ENCODE data around the gene RMC1.

The RMC1 gene

DNA sequence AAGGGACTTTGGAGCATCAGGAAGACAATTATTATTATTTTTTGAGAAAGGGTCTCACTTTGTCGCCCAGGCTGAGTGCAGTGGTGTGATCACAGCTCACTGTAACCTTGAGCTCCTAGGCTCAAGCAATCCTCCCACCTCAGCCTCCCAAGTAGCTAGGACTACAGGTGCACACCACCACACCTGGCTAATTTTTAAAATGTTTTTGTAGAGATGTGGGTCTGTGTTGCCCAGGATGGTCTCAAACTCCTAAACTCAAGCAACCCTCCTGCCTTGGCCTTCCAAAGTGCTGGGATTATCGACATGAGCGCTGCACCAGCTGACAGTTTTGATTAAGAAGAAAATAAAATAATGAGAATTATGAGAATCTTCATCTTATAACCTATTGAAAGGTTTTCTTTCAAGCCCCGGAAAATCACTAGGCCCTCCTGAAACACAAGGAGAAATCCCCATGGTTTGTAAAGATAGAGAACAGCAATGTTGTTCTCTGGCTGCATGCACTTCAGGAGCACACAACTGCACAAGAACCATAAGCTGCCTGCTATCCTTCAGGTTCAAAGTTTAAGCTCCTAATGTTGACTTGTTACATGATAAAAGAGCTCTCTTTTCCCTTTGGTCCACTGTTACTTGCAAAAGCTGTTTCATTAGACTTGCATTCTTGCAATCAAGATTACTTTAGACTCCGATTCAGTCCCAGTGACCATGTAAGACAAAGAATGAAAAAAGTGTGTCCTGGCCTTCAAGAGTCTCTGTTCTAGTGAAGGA lies 66.2 kb downstream of the RMC1 start:
- TF ChIP-seq, protein P1, sequence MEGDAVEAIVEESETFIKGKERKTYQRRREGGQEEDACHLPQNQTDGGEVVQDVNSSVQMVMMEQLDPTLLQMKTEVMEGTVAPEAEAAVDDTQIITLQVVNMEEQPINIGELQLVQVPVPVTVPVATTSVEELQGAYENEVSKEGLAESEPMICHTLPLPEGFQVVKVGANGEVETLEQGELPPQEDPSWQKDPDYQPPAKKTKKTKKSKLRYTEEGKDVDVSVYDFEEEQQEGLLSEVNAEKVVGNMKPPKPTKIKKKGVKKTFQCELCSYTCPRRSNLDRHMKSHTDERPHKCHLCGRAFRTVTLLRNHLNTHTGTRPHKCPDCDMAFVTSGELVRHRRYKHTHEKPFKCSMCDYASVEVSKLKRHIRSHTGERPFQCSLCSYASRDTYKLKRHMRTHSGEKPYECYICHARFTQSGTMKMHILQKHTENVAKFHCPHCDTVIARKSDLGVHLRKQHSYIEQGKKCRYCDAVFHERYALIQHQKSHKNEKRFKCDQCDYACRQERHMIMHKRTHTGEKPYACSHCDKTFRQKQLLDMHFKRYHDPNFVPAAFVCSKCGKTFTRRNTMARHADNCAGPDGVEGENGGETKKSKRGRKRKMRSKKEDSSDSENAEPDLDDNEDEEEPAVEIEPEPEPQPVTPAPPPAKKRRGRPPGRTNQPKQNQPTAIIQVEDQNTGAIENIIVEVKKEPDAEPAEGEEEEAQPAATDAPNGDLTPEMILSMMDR (IDR thresholded peaks at IDR 0.05; ENCODE audit: low read depth, low read length, missing control alignments) = no peak
- no peak overlapping the region for H3K4me3 ChIP-seq (ENCODE audit: low read depth, low read length)
- DNase-seq (ENCODE audit: low read depth) = no peak

DNA sequence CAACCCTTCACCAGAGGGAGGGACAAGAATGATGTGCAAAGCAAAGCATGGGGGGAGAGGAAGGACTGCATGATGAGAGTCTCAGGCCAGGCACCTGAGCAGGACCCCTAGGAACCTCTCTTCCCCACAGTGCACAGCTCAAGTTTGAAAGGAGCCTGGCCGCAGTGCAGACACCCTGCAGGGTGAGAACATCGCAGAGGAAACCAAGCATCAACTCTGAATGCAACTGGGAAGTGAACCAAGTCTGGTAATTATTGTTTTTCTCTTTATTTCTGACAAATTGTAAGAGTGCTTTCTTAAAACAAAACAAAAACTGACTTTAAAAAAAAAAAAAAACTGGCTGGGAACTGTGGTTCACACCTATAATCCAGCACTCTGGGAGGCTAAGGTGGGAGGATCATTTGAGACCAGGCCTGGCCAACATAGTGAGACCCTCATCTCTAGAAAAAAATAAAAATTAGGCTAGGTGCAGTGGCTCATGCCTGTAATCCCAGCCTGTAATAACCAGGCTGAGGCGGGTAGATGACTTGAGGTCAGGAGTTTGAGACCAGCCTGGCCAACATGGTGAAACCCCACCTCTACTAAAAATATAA lies 67.7 kb downstream of the RMC1 start:
- TF ChIP-seq, protein P1 (IDR thresholded peaks at IDR 0.05; ENCODE audit: low read depth, low read length, missing control alignments) = no peak
- no peak overlapping the region for H3K4me3 ChIP-seq (ENCODE audit: low read depth, low read length)
- no peak for DNase-seq (ENCODE audit: low read depth)

DNA sequence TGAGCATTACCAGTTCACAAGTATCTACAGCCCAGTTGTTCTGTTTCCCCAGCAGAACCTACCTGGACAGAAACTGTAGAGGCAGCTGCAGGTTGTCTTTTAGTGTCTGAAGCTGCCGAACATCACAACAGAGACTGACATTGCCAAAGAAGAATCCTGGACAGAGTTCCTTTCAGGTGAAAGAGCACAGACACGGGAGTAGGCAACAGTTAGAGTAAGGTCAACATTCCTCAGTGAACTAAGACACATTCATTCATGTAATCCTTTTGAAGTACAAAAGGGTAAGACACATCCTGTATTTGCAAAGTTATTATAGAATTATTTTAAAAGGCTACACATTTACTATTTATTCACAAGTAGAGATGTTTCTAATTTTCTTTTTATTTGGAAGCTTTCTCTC lies 68.7 kb downstream of the RMC1 start:
- TF ChIP-seq, protein P1 (IDR thresholded peaks at IDR 0.05; ENCODE audit: low read depth, low read length, missing control alignments) = no peak
- no peak overlapping the region for H3K4me3 ChIP-seq (ENCODE audit: low read depth, low read length)
- no peak for DNase-seq (ENCODE audit: low read depth)

DNA sequence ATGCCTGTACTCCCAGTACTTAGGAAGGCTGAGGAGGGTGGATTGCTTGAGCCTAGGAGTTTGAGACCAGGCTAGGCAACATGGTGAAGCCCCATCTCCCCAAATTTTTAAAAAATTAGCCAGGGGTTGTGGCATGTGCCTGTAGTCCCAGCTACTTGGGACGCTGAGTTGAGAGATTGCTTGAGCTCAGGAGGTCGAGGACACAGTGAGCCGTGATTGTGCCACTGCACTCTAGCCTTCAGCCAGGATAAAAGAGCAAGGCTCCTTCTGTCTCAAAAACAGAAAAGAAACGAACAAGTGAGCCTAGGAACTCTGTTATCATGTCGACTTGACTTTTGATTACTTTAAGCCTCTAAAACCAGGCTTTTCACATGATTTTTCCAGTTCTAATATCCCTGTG lies 69.3 kb downstream of the RMC1 start:
- TF ChIP-seq, protein P1 (IDR thresholded peaks at IDR 0.05; ENCODE audit: low read depth, low read length, missing control alignments) = no peak
- DNase-seq (ENCODE audit: low read depth) = no peak
- H3K4me3 ChIP-seq (ENCODE audit: low read depth, low read length) = no peak overlapping the region

DNA sequence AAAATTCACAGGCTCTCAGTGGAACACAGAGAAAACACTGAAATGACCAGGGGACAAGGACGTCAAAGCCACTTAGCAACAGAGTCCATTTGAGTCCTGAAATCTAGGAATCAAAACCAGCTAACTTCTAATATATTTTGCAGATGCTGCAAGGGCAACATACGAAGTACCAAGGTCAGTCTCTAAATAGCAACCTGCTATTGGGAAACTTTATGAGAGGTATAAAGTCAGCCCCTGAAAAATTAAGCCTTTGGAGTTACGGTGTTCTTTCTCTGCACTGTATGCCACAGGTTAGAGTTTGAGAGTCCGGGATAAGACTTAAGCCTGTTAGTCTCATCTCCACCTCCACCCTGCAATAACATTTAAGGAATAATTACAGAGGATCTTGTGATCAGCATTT lies 69.7 kb downstream of the RMC1 start:
- DNase-seq (ENCODE audit: low read depth) = no peak
- TF ChIP-seq, protein P1 (IDR thresholded peaks at IDR 0.05; ENCODE audit: low read depth, low read length, missing control alignments) = no peak
- H3K4me3 ChIP-seq (ENCODE audit: low read depth, low read length) = no peak overlapping the region

DNA sequence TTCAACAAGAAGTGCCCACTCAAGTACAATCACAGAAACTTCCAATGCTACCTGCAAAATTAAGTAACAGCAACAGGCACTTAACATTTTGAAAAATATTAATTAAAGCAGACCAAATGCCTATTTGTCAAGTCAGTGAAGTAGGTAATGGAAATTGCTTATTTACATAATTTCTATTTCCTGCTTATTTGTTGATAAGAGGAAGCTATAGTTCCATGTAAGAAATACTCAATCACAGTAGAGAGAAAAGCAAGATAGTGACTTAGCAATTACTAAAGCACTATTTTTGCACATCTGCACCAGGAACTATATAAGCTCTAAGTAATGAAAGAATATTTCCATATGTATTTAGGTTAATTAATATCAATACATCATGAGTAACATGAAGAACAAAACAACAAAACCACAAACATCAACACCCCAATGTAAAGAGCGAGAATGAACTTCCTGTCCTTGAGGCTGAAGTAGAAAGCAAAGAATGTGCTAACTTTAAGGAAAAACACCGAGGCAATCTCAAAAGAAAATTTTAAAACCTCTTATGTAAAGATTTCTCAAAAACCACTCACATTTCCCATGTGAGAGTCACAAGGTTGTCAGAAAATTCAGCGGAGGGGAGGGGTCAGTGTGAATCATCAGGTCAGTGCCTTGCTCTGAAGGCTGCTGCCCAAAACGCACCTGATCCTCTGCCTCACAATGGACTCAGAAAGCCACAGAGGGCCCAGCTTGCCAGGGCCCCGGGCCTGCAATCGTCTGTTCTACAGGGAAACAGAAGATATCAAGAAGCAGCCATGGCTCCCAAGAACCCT lies 70.5 kb downstream of the RMC1 start:
- TF ChIP-seq, protein P1 (IDR thresholded peaks at IDR 0.05; ENCODE audit: low read depth, low read length, missing control alignments) = no peak
- H3K4me3 ChIP-seq (ENCODE audit: low read depth, low read length) = no peak overlapping the region

More for the DNA sequence above, 70.5 kb downstream of the RMC1 start:
- no peak for DNase-seq (ENCODE audit: low read depth)
